Placental epithelial cell (primary cell): Measurements from ENCODE around the gene FTH1. TPM values are rescaled to one million over a fixed set of nuclear protein-coding genes. Genes with fewer than 3 reads are reported as not detected.

Experiments
- small RNA-seq: library from RNA; depleted of rRNA; stranded (forward); fragments of <200 nt; gene quantifications from one replicate; pipeline ENCODE3, GENCODE V24; 2012
- total RNA-seq: library from RNA; depleted of rRNA; stranded (reverse); fragments of >200 nt; gene quantifications from 2 replicates; pipeline ENCODE4 v1.2.3, GENCODE V29; 2012

Gene FTH1
- 180 and 397 TPM in 2 replicates for total RNA-seq

GRCh38 chr11:61967116-61967923 lies at the start of gene FTH1:
TSS of gene FTH1 (minus strand) at chr11:61967634. CDS start at chr11:61967425, 209 bp downstream.

DNA sequence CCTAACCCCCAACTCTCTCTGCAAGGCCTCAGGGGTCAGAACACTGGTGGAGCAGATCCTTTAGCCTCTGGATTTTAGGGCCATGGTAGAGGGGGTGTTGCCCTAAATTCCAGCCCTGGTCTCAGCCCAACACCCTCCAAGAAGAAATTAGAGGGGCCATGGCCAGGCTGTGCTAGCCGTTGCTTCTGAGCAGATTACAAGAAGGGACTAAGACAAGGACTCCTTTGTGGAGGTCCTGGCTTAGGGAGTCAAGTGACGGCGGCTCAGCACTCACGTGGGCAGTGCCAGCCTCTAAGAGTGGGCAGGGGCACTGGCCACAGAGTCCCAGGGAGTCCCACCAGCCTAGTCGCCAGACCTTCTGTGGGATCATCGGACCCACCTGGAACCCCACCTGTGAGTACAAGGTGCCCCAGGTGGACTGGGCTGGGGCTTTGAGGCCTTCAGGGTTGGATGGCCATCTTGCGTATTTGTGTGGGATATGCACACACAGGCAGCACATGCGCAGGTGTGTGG lies 17.3 kb downstream of the FTH1 start, which contains the start of gene BEST1:
Gene BEST1, plus strand, starts transcription at position 317 of the 513 bp plus-strand sequence. CDS start 1,456 bp downstream, outside the sequence.

GRCh38 chr11:61917334-61918109 lies 49.9 kb downstream of the FTH1 start, which contains the start of gene RAB3IL1:
TSS of gene RAB3IL1 (minus strand) at chr11:61917566. CDS start at chr11:61917367, 199 bp downstream.

Small RNA genes lying within 50 kb of the gene (small RNA-seq; reads per million reads assigned to genes)
- gene RNU6-1243P: not detected

Other genes starting within 250 kb of the FTH1 start
- 0.22 and 1.2 TPM in 2 replicates for gene MYRF, start 215.0 kb downstream of the FTH1 start, total RNA-seq
- 55.5 and 105 TPM in 2 replicates for gene TMEM258, start 175.0 kb downstream of the FTH1 start, total RNA-seq
- 13.0 and 14.6 TPM in 2 replicates for gene FEN1, start 174.7 kb downstream of the FTH1 start, total RNA-seq
- gene FADS1, start 150.6 kb downstream of the FTH1 start, total RNA-seq: 16.1 and 47.3 TPM in 2 replicates
- gene FADS2, start 139.3 kb downstream of the FTH1 start, total RNA-seq: 10.6 and 41.1 TPM in 2 replicates
- gene FADS3, start 76.1 kb downstream of the FTH1 start, total RNA-seq: 4.0 and 5.1 TPM in 2 replicates
- 0.79 TPM in 1 of 2 replicates, not detected in the other for gene RAB3IL1, start 50.1 kb downstream of the FTH1 start, total RNA-seq
- gene BEST1, start 17.3 kb downstream of the FTH1 start, total RNA-seq: under 0.01 and 0.11 TPM in 2 replicates
- gene INCENP, start 156.4 kb upstream of the FTH1 start, total RNA-seq: 19.6 and 27.8 TPM in 2 replicates
- gene SCGB1D1, start 222.6 kb upstream of the FTH1 start, total RNA-seq: not detected in 2 replicates
- not detected in 2 replicates for gene SCGB2A1, start 241.0 kb upstream of the FTH1 start, total RNA-seq